ENCODE data around the gene CCDC88C.
"Not testable (repeated sequence)": the region's sequence is repeated elsewhere in the genome, so short reads cannot be mapped to it uniquely, and the experiment has no call there.

The CCDC88C gene

GRCh38 chr14:91234791-91235114, 182.9 kb downstream of the CCDC88C start:
- Mint-ChIP-seq H3K27ac (no peak overlapping the region), H3K9me3 (no peaks in the 10 kb centered on the region), H3K27me3 (no peaks in the 10 kb centered on the region), H3K36me3 (peaks cover 10% of the 10 kb centered on the region), H3K4me3 (no peak overlapping the region), H3K4me1 (peaks cover 75% of the 10 kb centered on the region)

DNA sequence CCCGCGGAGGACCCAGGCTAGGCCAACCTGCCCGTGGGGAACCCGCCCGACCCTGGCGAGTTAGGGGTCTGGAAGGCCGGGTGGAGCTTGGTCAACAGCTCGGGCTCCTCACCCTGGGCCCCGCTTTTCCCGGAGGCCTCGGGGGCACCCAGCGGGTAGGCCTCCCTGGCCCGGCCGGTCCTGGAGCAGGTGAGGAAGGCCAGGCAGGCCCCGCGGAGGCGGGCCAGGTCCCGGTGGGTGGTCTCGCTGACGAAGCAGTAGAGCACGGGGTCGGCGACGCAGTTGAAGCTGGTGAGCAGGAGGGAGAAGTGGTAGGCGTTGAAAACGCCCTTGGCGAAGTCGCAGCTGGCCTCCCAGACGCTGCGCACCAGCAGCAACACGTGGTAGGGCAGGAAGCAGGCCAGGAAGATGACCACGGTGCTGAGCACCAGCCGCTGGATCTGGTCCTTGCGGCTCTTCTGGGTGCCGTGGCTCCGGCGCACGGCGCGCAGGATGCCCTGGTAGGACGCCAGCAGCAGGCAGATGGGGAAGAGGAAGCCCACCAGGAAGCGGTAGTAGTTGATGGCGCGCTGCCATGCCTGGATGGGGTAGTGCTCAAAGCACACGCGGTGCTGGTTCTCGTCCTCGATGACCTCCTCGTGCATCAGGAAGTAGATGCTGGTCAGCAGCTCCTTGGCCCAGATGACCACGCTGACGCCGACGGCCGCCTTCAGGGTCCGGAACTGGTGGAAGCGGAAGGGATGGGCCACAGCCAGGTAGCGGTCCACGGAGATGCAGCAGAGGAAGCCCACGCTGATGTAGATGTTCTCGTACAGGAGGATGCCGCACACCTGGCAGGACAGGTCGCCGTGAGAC, 183.5 kb downstream of the CCDC88C start:
- Mint-ChIP-seq H3K4me3 (no peak overlapping the region), H3K36me3 (peaks cover 10% of the 10 kb centered on the region), H3K27ac (no peak overlapping the region), H3K4me1 (peaks cover 75% of the 10 kb centered on the region), H3K27me3 (no peaks in the 10 kb centered on the region), H3K9me3 (no peaks in the 10 kb centered on the region)

DNA sequence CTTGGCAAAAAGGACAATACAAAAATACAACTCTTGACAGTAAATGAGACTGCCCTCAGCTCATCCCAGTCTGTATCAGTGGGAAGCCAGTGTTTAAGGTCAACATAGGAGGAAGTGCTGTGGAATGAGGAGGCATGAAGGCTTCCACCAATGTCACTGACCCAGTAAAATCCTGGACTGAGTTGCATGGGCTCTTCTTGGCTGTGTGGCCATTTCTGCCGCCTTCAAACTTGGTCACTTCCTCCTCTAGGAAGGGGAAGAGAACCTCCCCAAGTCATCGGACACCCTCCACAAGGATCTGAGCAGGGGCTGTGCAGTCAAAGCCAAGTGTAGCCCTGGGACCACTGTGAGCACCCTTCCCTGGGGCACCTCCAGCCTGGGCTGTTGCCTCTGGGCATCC, 185.0 kb downstream of the CCDC88C start:
- H3K27me3 Mint-ChIP-seq, result no peaks in the 10 kb centered on the region
- peak overlapping the region; percentile 12 for H3K27ac Mint-ChIP-seq
- peaks cover 10% of the 10 kb centered on the region for H3K36me3 Mint-ChIP-seq
- no peak overlapping the region for H3K4me3 Mint-ChIP-seq
- peaks cover 75% of the 10 kb centered on the region for H3K4me1 Mint-ChIP-seq
- no peaks in the 10 kb centered on the region for H3K9me3 Mint-ChIP-seq

DNA sequence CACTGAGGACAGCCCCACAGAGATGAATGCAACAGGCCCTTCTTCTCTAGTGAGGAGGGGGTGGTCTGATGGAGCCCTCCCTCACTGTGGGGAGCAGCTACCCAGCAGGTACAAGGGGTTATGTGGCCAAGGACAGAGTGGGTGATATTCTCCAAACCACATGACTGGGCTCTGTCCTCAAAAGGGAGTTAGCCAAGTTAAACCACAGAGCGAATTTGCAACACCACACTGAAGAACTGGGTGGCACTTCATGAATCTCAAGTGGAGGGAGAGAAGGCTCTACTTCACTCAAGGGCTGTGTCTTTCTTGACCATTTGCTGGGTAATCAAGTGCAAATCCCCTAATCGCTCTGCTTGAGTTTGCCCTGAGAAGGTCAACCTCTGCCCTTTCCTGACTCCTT, 185.6 kb downstream of the CCDC88C start:
- H3K36me3 Mint-ChIP-seq, result peaks cover 10% of the 10 kb centered on the region
- H3K27me3 Mint-ChIP-seq, result no peaks in the 10 kb centered on the region
- H3K27ac Mint-ChIP-seq, result peak overlapping the region; percentile 94
- H3K9me3 Mint-ChIP-seq, result no peaks in the 10 kb centered on the region
- peaks cover 79% of the 10 kb centered on the region for H3K4me1 Mint-ChIP-seq
- H3K4me3 Mint-ChIP-seq, result peak overlapping the region; percentile 30

GRCh38 chr14:91231446-91231845, 186.2 kb downstream of the CCDC88C start:
- Mint-ChIP-seq H3K27ac (peak overlapping the region; percentile 94), H3K27me3 (no peaks in the 10 kb centered on the region), H3K4me3 (peak overlapping the region; percentile 13), H3K4me1 (peaks cover 84% of the 10 kb centered on the region), H3K36me3 (peaks cover 10% of the 10 kb centered on the region), H3K9me3 (no peaks in the 10 kb centered on the region)

DNA sequence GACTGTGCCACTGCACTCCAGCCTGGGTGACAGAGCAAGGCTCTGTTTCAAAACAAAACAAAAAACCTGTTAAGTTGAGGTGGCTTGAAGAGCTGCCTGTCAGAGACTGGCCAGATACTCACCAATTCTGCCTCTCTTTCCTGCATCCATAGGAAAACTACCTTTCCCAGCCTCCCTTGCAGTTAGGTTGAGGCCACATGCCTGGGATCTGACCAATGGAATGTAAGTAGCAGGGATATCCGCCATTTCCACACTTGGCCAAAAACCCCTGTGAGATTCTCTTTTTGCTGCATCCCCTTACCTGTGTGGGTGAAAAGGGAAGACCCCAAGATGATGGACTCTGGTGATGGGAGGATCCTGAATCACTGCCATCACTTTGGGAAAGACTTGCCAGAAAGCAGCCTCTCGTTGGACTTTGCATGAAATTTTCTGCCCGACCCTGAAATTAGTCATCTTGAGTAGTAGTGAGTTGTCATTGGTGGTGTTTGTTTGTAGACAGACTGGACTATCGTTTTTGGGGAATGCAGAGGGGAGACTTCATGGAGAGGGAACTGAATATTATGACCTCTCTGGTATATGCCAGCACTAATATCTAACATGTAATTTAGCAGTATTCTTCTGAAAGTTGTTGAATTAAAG, 187.1 kb downstream of the CCDC88C start:
- Mint-ChIP-seq H3K27ac (peak overlapping the region; percentile 94), H3K27me3 (no peaks in the 10 kb centered on the region), H3K4me3 (peak overlapping the region; percentile 85), H3K36me3 (peaks cover 11% of the 10 kb centered on the region), H3K4me1 (peaks cover 87% of the 10 kb centered on the region), H3K9me3 (no peaks in the 10 kb centered on the region)

DNA sequence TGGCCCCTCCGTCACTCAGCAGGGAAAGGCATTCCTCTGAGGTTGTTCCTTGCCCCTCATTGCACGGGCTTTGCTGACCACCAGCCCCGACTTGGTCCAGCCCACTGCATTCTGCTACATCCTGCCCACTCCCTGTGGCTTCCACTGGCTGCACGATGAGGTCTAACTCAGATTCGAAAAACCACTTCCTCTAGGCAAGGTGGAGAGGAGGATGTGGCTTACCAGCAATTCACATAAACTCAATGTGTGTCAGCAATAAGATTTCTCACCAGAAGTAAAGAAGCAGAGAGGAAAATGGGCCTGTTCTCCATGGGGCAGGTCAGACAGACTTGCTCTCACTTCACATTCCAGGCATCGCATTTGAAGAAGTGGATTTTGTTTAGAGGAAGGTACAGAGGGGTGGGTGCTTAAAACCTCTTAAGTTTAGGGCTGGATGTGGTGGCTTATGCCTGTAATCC, 187.8 kb downstream of the CCDC88C start:
- H3K4me1 Mint-ChIP-seq, result peaks cover 94% of the 10 kb centered on the region
- peaks cover 16% of the 10 kb centered on the region for H3K36me3 Mint-ChIP-seq
- peak overlapping the region; percentile 85 for H3K4me3 Mint-ChIP-seq
- no peaks in the 10 kb centered on the region for H3K27me3 Mint-ChIP-seq
- no peaks in the 10 kb centered on the region for H3K9me3 Mint-ChIP-seq
- H3K27ac Mint-ChIP-seq, result peak overlapping the region; percentile 94

DNA sequence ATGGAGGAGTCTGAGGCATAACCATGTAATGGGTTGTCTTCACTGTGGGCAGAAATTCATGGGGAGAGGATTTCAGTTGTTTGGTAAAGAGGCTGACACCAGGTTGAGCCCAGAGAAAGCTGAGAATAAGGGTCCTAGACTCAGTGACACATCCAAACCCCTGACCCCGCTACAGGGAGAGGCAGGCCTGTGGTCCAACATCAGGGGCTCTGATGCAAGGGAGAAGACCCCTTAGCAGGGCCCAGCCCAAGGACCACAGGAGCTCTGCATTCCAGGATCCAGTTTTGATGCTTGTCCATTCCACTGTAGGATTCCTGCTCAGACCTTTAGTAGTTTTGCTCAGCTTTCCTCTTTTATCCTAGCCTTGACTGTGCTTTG, 188.6 kb downstream of the CCDC88C start:
- Mint-ChIP-seq H3K27me3 (no peaks in the 10 kb centered on the region), H3K27ac (peak overlapping the region; percentile 98), H3K9me3 (no peaks in the 10 kb centered on the region), H3K4me3 (peak overlapping the region; percentile 85), H3K4me1 (peaks cover 91% of the 10 kb centered on the region), H3K36me3 (peaks cover 16% of the 10 kb centered on the region)

DNA sequence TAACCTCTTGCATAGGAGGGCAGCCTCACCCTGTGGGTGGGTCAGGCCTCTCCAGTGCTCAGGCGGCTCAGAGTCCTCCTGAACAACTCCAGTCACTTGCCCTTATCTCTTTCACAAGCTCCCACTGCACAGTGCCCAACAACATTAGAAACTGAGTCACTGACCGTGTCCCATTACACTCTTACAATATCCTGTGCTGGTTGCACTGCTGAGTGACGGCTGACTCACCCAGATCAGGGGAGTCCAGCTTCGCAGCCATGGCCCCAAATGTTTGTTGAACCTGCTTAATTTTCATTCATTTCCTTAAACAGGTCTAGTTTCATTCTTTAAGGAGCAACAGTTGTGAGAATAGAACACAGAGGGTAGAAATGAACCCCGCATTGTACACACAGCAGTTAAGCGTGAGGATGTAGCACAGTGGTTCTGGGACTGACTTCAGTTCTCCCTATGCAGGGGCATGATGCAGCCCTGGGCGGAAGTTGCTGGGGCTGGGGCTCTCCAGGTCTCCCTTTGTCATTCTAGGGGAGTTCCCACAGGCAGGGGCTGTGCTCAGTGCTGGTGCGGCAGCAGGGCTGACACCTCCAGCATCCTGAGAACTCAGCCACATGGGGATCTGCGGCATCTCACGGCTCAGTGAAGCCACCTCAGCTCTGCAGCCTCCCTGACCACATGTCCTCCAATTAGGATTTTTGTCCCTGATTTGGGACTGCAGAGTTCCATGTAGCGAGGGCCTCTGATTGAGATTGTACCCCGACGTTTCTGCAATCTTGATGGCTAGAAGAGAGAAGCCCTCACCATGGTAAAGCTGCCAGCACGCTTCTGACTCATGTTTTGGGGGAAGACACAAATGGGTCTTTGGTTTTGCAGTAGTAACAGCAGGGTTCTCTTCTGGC, 189.3 kb downstream of the CCDC88C start:
- H3K36me3 Mint-ChIP-seq, result peaks cover 17% of the 10 kb centered on the region
- H3K27ac Mint-ChIP-seq, result peak overlapping the region; percentile 98
- no peaks in the 10 kb centered on the region for H3K27me3 Mint-ChIP-seq
- H3K4me3 Mint-ChIP-seq, result peak overlapping the region; percentile 85
- H3K4me1 Mint-ChIP-seq, result peaks cover 95% of the 10 kb centered on the region
- H3K9me3 Mint-ChIP-seq, result peaks cover under 1% of the 10 kb centered on the region

DNA sequence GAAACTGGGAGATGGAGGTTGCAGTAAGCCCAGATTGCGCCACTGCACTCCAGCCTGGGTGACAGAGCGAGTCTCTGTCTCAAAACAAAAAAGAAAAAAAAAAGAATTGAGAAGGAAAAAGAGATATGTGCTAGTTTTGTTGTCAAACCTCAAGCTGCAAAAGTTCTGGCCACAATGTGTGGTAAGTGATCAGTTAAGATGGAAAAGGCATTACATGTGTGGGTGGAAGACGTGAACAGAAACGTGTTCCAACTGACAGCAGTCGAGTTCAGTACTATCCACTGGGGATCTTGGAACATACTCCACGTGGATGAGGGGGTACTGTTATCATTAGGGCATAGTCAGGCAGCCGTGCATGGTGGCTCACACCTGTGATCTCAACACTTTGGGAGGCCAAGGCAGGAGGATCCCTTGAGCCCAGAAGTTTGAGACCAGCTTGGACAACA, 190.4 kb downstream of the CCDC88C start:
- Mint-ChIP-seq H3K36me3 (peaks cover 19% of the 10 kb centered on the region), H3K4me1 (peaks cover 96% of the 10 kb centered on the region), H3K4me3 (peak overlapping the region; percentile 47), H3K27ac (peak overlapping the region; percentile 91), H3K9me3 (peaks cover 6% of the 10 kb centered on the region), H3K27me3 (no peaks in the 10 kb centered on the region)

- peak overlapping the region; percentile 91 for H3K27ac Mint-ChIP-seq
- H3K9me3 Mint-ChIP-seq, H3K27me3 Mint-ChIP-seq: not testable (repeated sequence)
- peaks cover 95% of the 10 kb centered on the region for H3K4me1 Mint-ChIP-seq
- peak overlapping the region; percentile 47 for H3K4me3 Mint-ChIP-seq
- peaks cover 20% of the 10 kb centered on the region for H3K36me3 Mint-ChIP-seq
These were observed 191.3 kb downstream of the CCDC88C start for GRCh38 chr14:91226360-91226759.

- Mint-ChIP-seq H3K4me1 (peaks cover 93% of the 10 kb centered on the region), H3K9me3 (peaks cover 6% of the 10 kb centered on the region), H3K4me3 (peak overlapping the region; percentile 2), H3K36me3 (peaks cover 21% of the 10 kb centered on the region), H3K27ac (peak overlapping the region; percentile 91), H3K27me3 (no peaks in the 10 kb centered on the region)
These were observed 192.6 kb downstream of the CCDC88C start for GRCh38 chr14:91225025-91225424.

DNA sequence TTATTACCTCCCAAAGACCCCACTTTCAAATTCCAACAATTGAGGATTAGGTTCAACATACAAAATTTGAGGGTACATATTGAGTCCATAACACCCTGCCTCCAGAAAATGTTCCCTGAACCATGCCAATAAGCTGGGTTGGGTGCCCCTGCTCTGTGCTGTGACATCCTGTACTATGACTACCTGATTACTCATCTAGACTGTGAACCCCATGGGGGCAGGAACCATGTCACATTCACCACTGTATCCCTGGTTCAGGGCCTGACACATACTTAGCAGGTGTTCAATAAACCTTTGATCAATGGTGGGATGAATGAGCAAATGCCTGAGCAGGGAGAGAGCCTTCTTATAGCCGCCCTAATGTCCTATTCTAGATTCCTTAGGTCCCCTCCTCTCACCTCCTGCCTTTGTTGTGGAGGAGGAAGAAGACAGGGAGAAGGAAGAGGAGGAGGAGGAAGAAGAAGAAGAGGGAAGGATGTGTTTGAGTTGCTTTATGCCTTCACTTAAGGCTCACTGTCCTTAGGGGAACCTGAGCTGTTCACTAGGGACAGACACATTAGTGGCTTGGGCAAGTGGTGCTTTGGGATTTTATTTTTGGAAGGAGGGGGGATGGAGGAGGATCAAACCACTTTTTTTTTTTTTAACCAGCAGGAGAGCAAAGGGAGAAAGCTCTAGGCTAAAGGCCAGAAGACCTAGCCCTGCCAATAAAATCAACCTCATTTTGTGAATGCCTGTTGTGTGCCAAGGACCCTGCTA, 194.4 kb downstream of the CCDC88C start:
- peak overlapping the region; percentile 79 for H3K27ac Mint-ChIP-seq
- H3K36me3 Mint-ChIP-seq, result peaks cover 19% of the 10 kb centered on the region
- H3K4me1 Mint-ChIP-seq, result peaks cover 75% of the 10 kb centered on the region
- peaks cover 6% of the 10 kb centered on the region for H3K9me3 Mint-ChIP-seq
- no peak overlapping the region for H3K4me3 Mint-ChIP-seq
- no peaks in the 10 kb centered on the region for H3K27me3 Mint-ChIP-seq
